Endometrium (tissue), 2 donors: ENCODE data around the gene ARID4B.
"Not testable (repeated sequence)": the region's sequence is repeated elsewhere in the genome, so short reads cannot be mapped to it uniquely, and the experiment has no call there.

ENCODE experiments used
- FAIRE-seq: peaks from 2 replicates; lab custom pipeline; 2012; peaks lifted over from hg19 to GRCh38; lab: Jason Lieb, UNC
- donor health status: control.
- donor health status: control.

ARID4B gene

GRCh38 chr1:235221653-235222375 is 106.2 kb downstream of the ARID4B start:
- FAIRE-seq: peak; percentile 41

GRCh38 chr1:235215453-235215852 is 112.5 kb downstream of the ARID4B start:
- FAIRE-seq: no peak

- FAIRE-seq: not testable (repeated sequence)
Measured at GRCh38 chr1:235214962-235215361, 113.0 kb downstream of the ARID4B start.

- FAIRE-seq: no peak
Measured at GRCh38 chr1:235213752-235214151, 114.2 kb downstream of the ARID4B start.

- FAIRE-seq: no peak
Measured at GRCh38 chr1:235211517-235211916, 116.5 kb downstream of the ARID4B start.

GRCh38 chr1:235207209-235207565 is 120.8 kb downstream of the ARID4B start:
- FAIRE-seq: no peak

GRCh38 chr1:235206533-235207208 is 121.3 kb downstream of the ARID4B start:
- FAIRE-seq: no peak

- FAIRE-seq: no peak
Measured at GRCh38 chr1:235205687-235206086, 122.3 kb downstream of the ARID4B start.

GRCh38 chr1:235203428-235203827 is 124.6 kb downstream of the ARID4B start:
- FAIRE-seq: peak; percentile 12

- FAIRE-seq: not testable (repeated sequence)
Measured at GRCh38 chr1:235202447-235202846, 125.5 kb downstream of the ARID4B start.

GRCh38 chr1:235199441-235199840 is 128.5 kb downstream of the ARID4B start:
- FAIRE-seq: no peak

- no peak for FAIRE-seq
Measured at GRCh38 chr1:235190431-235190830, 137.5 kb downstream of the ARID4B start.

GRCh38 chr1:235187316-235187715 is 140.7 kb downstream of the ARID4B start:
- no peak for FAIRE-seq

GRCh38 chr1:235181561-235182245 is 146.3 kb downstream of the ARID4B start:
- no peak for FAIRE-seq

- FAIRE-seq: no peak
Measured at GRCh38 chr1:235180916-235181460, 147.0 kb downstream of the ARID4B start.

- no peak for FAIRE-seq
Measured at GRCh38 chr1:235176486-235176885, 151.5 kb downstream of the ARID4B start.

GRCh38 chr1:235169986-235170385 is 158.0 kb downstream of the ARID4B start:
- no peak for FAIRE-seq

GRCh38 chr1:235168375-235168774 is 159.6 kb downstream of the ARID4B start:
- no peak for FAIRE-seq

GRCh38 chr1:235161685-235162327 is 166.2 kb downstream of the ARID4B start:
- no peak for FAIRE-seq

- no peak for FAIRE-seq
Measured at GRCh38 chr1:235160957-235161684, 166.9 kb downstream of the ARID4B start, which contains the start of gene RBM34. TSS of gene RBM34 (minus strand) at chr1:235161250. CDS start at chr1:235161226, 24 bp downstream.

GRCh38 chr1:235160383-235160956 is 167.5 kb downstream of the ARID4B start:
- FAIRE-seq: no peak
